Muscle of arm (tissue), 12 donors: ENCODE measurements around the gene ANKRD27. TPM values are rescaled to one million over a fixed set of nuclear protein-coding genes. Genes with fewer than 3 reads are reported as not detected.
"Not testable (repeated sequence)": the region's sequence is repeated elsewhere in the genome, so short reads cannot be mapped to it uniquely, and the experiment has no call there.

Source experiments
- DNase-seq: peaks from one replicate; pipeline ENCODE4 v3.0.0-alpha.2; 2013
- polyA plus RNA-seq, 12 donors: library from polyadenylated mRNA; unstranded; fragments of 120-200 nt; gene quantifications; one replicate each; pipeline ENCODE4 v1.2.1, GENCODE V29; 2013; ENCODE audit not compliant: insufficient read length in 12 of 12

The ANKRD27 gene
- polyA plus RNA-seq, 12 donors: 10.0 to 21.6 (median 13.7) TPM; not detected in 1

GRCh38 chr19:32653599-32653915 lies 21.4 kb downstream of the ANKRD27 start:
- DNase-seq: no peak

- DNase-seq: no peak
Measured at GRCh38 chr19:32652894-32653598, 21.9 kb downstream of the ANKRD27 start.

GRCh38 chr19:32652331-32652730 lies 22.6 kb downstream of the ANKRD27 start:
- DNase-seq: not testable (repeated sequence)

GRCh38 chr19:32651729-32652140 lies 23.2 kb downstream of the ANKRD27 start:
- no peak for DNase-seq

GRCh38 chr19:32650671-32651070 lies 24.3 kb downstream of the ANKRD27 start:
- DNase-seq: no peak

- no peak for DNase-seq
Measured at GRCh38 chr19:32649751-32650150, 25.2 kb downstream of the ANKRD27 start.

- DNase-seq: no peak
Measured at GRCh38 chr19:32647361-32647760, 27.6 kb downstream of the ANKRD27 start.

- DNase-seq: no peak
Measured at GRCh38 chr19:32646556-32646955, 28.4 kb downstream of the ANKRD27 start.

GRCh38 chr19:32642771-32643170 lies 32.2 kb downstream of the ANKRD27 start:
- no peak for DNase-seq

- no peak for DNase-seq
Measured at GRCh38 chr19:32638625-32639024, 36.4 kb downstream of the ANKRD27 start.

GRCh38 chr19:32637480-32637879 lies 37.5 kb downstream of the ANKRD27 start:
- DNase-seq: no peak

- DNase-seq: no peak
Measured at GRCh38 chr19:32631381-32631780, 43.6 kb downstream of the ANKRD27 start.

GRCh38 chr19:32630338-32630737 lies 44.6 kb downstream of the ANKRD27 start:
- no peak for DNase-seq

- no peak for DNase-seq
Measured at GRCh38 chr19:32627714-32628270, 47.2 kb downstream of the ANKRD27 start.

GRCh38 chr19:32626969-32627368 lies 48.0 kb downstream of the ANKRD27 start:
- DNase-seq: no peak

- no peak for DNase-seq
Measured at GRCh38 chr19:32624410-32624809, 50.6 kb downstream of the ANKRD27 start.

- DNase-seq: no peak
Measured at GRCh38 chr19:32622002-32622401, 53.0 kb downstream of the ANKRD27 start.

GRCh38 chr19:32619051-32619685 lies 55.8 kb downstream of the ANKRD27 start:
- no peak for DNase-seq

- no peak for DNase-seq
Measured at GRCh38 chr19:32615569-32615968, 59.4 kb downstream of the ANKRD27 start.

GRCh38 chr19:32614916-32615315 lies 60.1 kb downstream of the ANKRD27 start:
- DNase-seq: no peak

- DNase-seq: no peak
Measured at GRCh38 chr19:32613008-32613407, 62.0 kb downstream of the ANKRD27 start.

GRCh38 chr19:32611161-32611560 lies 63.8 kb downstream of the ANKRD27 start:
- no peak for DNase-seq

- no peak for DNase-seq
Measured at GRCh38 chr19:32607479-32607878, 67.5 kb downstream of the ANKRD27 start.

- no peak for DNase-seq
Measured at GRCh38 chr19:32606289-32606688, 68.7 kb downstream of the ANKRD27 start.
